IPS-NIHi7 (cell line): Measurements from ENCODE around the gene ELF1.
"Not testable (repeated sequence)": the region's sequence is repeated elsewhere in the genome, so short reads cannot be mapped to it uniquely, and the experiment has no call there.

Source experiments
- DNase-seq: peaks from one replicate; pipeline ENCODE4 v3.0.0; 2012; ENCODE audit warnings: mixed read lengths; ENCODE audit errors: extremely low spot score

ELF1 gene

GRCh38 chr13:41042419-41042818, 23.3 kb upstream of the ELF1 start:
- DNase-seq: not testable (repeated sequence)

GRCh38 chr13:41040584-41041334, 21.6 kb upstream of the ELF1 start:
- DNase-seq: no peak

- no peak for DNase-seq
Measured at GRCh38 chr13:41039746-41040145, 20.6 kb upstream of the ELF1 start.

GRCh38 chr13:41036557-41036956, 17.4 kb upstream of the ELF1 start:
- not testable (repeated sequence) for DNase-seq

- no peak for DNase-seq
Measured at GRCh38 chr13:41034881-41035280, 15.8 kb upstream of the ELF1 start.

GRCh38 chr13:41034382-41034781, 15.3 kb upstream of the ELF1 start:
- no peak for DNase-seq

GRCh38 chr13:41032691-41033376, 13.7 kb upstream of the ELF1 start:
- no peak for DNase-seq

- peak; percentile 25 for DNase-seq
Measured at GRCh38 chr13:41029629-41030028, 10.5 kb upstream of the ELF1 start.

- no peak for DNase-seq
Measured at GRCh38 chr13:41028051-41028450, 8.9 kb upstream of the ELF1 start.

GRCh38 chr13:41026788-41027187, 7.7 kb upstream of the ELF1 start:
- DNase-seq: no peak

GRCh38 chr13:41025518-41025917, 6.4 kb upstream of the ELF1 start:
- DNase-seq: no peak

GRCh38 chr13:41019578-41020347, 647 bp upstream of the ELF1 start:
- DNase-seq: no peak

GRCh38 chr13:41018602-41018948, 541 bp downstream of the ELF1 start:
- no peak for DNase-seq

- DNase-seq: no peak
Measured at GRCh38 chr13:41017817-41018601, 1.1 kb downstream of the ELF1 start.

- no peak for DNase-seq
Measured at GRCh38 chr13:41017159-41017558, 2.0 kb downstream of the ELF1 start.

- DNase-seq: no peak
Measured at GRCh38 chr13:41015920-41016319, 3.2 kb downstream of the ELF1 start.

- no peak for DNase-seq
Measured at GRCh38 chr13:41013835-41014234, 5.3 kb downstream of the ELF1 start.

GRCh38 chr13:41012536-41012935, 6.6 kb downstream of the ELF1 start:
- DNase-seq: no peak

- DNase-seq: no peak
Measured at GRCh38 chr13:41011382-41011956, 7.6 kb downstream of the ELF1 start.

- no peak for DNase-seq
Measured at GRCh38 chr13:41008349-41008980, 10.7 kb downstream of the ELF1 start.

GRCh38 chr13:41007744-41008128, 11.4 kb downstream of the ELF1 start:
- DNase-seq: no peak
